ENCODE results near the gene PRPF38A.

PRPF38A gene

GRCh38 chr1:52400131-52400530 is 4.3 kb upstream of the PRPF38A start:
- Histone ChIP-seq H3K27ac (ENCODE audit: insufficient read depth, low read depth, low read length, poor library complexity, severe bottlenecking) (no peak overlapping the region), H3K9me3 (ENCODE audit: control insufficient read depth, low read length) (no peaks in the 10 kb centered on the region), H3K4me1 (ENCODE audit: control insufficient read depth, insufficient read depth, low read length) (peaks cover 3% of the 10 kb centered on the region), H3K4me3 (ENCODE audit: insufficient read depth, low read depth, low read length) (no peak overlapping the region), H3K27me3 (ENCODE audit: control insufficient read depth, insufficient read depth, low read length, poor library complexity, severe bottlenecking) (no peaks in the 10 kb centered on the region), H3K36me3 (ENCODE audit: control insufficient read depth, insufficient read depth, low read length) (peaks cover 35% of the 10 kb centered on the region)
- WGBS, 2 experiments = 88 to 97% methylated on average over 5 to 6 of the region's 6 CpGs

GRCh38 chr1:52402860-52403240 is 1.6 kb upstream of the PRPF38A start:
- no peaks in the 10 kb centered on the region for H3K27me3 ChIP-seq (ENCODE audit: control insufficient read depth, insufficient read depth, low read length, poor library complexity, severe bottlenecking)
- WGBS, 2 experiments = 78 to 100% methylated on average over 2 of the region's 3 CpGs
- H3K4me3 ChIP-seq (ENCODE audit: insufficient read depth, low read depth, low read length) = peak overlapping the region; percentile 97
- peaks cover 3% of the 10 kb centered on the region for H3K4me1 ChIP-seq (ENCODE audit: control insufficient read depth, insufficient read depth, low read length)
- H3K27ac ChIP-seq (ENCODE audit: insufficient read depth, low read depth, low read length, poor library complexity, severe bottlenecking) = no peak overlapping the region
- H3K9me3 ChIP-seq (ENCODE audit: control insufficient read depth, low read length) = no peaks in the 10 kb centered on the region
- peaks cover 22% of the 10 kb centered on the region for H3K36me3 ChIP-seq (ENCODE audit: control insufficient read depth, insufficient read depth, low read length)

GRCh38 chr1:52403566-52404115 is 761 bp upstream of the PRPF38A start:
- Histone ChIP-seq H3K27ac (ENCODE audit: insufficient read depth, low read depth, low read length, poor library complexity, severe bottlenecking) (peak overlapping the region; percentile 91), H3K27me3 (ENCODE audit: control insufficient read depth, insufficient read depth, low read length, poor library complexity, severe bottlenecking) (no peaks in the 10 kb centered on the region)
- 1 to 2% methylated on average over 16 of the region's 16 CpGs for WGBS, 2 experiments

GRCh38 chr1:52404975-52405338 is 555 bp downstream of the PRPF38A start:
- 5 to 6% methylated on average over 8 of the region's 8 CpGs for WGBS, 2 experiments
- Histone ChIP-seq H3K9me3 (ENCODE audit: control insufficient read depth, low read length) (no peaks in the 10 kb centered on the region), H3K36me3 (ENCODE audit: control insufficient read depth, insufficient read depth, low read length) (peaks cover 33% of the 10 kb centered on the region), H3K27ac (ENCODE audit: insufficient read depth, low read depth, low read length, poor library complexity, severe bottlenecking) (peak overlapping the region; percentile 91), H3K4me3 (ENCODE audit: insufficient read depth, low read depth, low read length) (peak overlapping the region; percentile 97), H3K27me3 (ENCODE audit: control insufficient read depth, insufficient read depth, low read length, poor library complexity, severe bottlenecking) (no peaks in the 10 kb centered on the region), H3K4me1 (ENCODE audit: control insufficient read depth, insufficient read depth, low read length) (peaks cover 3% of the 10 kb centered on the region)

More at GRCh38 chr1:52403566-52404115, 761 bp upstream of the PRPF38A start:
- Histone ChIP-seq H3K36me3 (ENCODE audit: control insufficient read depth, insufficient read depth, low read length) (peaks cover 28% of the 10 kb centered on the region), H3K9me3 (ENCODE audit: control insufficient read depth, low read length) (no peaks in the 10 kb centered on the region), H3K4me1 (ENCODE audit: control insufficient read depth, insufficient read depth, low read length) (peaks cover 3% of the 10 kb centered on the region), H3K4me3 (ENCODE audit: insufficient read depth, low read depth, low read length) (peak overlapping the region; percentile 97)

GRCh38 chr1:52413410-52413989 is 9.1 kb downstream of the PRPF38A start:
- H3K36me3 ChIP-seq (ENCODE audit: control insufficient read depth, insufficient read depth, low read length) = peaks cover 73% of the 10 kb centered on the region
- no peak overlapping the region for H3K27ac ChIP-seq (ENCODE audit: insufficient read depth, low read depth, low read length, poor library complexity, severe bottlenecking)
- no peak overlapping the region for H3K4me3 ChIP-seq (ENCODE audit: insufficient read depth, low read depth, low read length)
- H3K4me1 ChIP-seq (ENCODE audit: control insufficient read depth, insufficient read depth, low read length) = no peaks in the 10 kb centered on the region
- no peaks in the 10 kb centered on the region for H3K9me3 ChIP-seq (ENCODE audit: control insufficient read depth, low read length)
- no peaks in the 10 kb centered on the region for H3K27me3 ChIP-seq (ENCODE audit: control insufficient read depth, insufficient read depth, low read length, poor library complexity, severe bottlenecking)
- 96 to 97% methylated on average over 10 of the region's 10 CpGs for WGBS, 2 experiments

- H3K36me3 ChIP-seq (ENCODE audit: control insufficient read depth, insufficient read depth, low read length) = peaks cover 67% of the 10 kb centered on the region
- H3K9me3 ChIP-seq (ENCODE audit: control insufficient read depth, low read length) = no peaks in the 10 kb centered on the region
- no peaks in the 10 kb centered on the region for H3K4me1 ChIP-seq (ENCODE audit: control insufficient read depth, insufficient read depth, low read length)
Observed at GRCh38 chr1:52414942-52415341, 10.5 kb downstream of the PRPF38A start.

GRCh38 chr1:52416811-52417210 is 12.4 kb downstream of the PRPF38A start:
- Histone ChIP-seq H3K27me3 (ENCODE audit: control insufficient read depth, insufficient read depth, low read length, poor library complexity, severe bottlenecking) (no peaks in the 10 kb centered on the region), H3K27ac (ENCODE audit: insufficient read depth, low read depth, low read length, poor library complexity, severe bottlenecking) (no peak overlapping the region), H3K4me3 (ENCODE audit: insufficient read depth, low read depth, low read length) (no peak overlapping the region), H3K4me1 (ENCODE audit: control insufficient read depth, insufficient read depth, low read length) (no peaks in the 10 kb centered on the region), H3K36me3 (ENCODE audit: control insufficient read depth, insufficient read depth, low read length) (peaks cover 64% of the 10 kb centered on the region), H3K9me3 (ENCODE audit: control insufficient read depth, low read length) (no peaks in the 10 kb centered on the region)
- WGBS, 2 experiments = 94 to 98% methylated on average over 2 of the region's 2 CpGs

More at GRCh38 chr1:52414942-52415341, 10.5 kb downstream of the PRPF38A start:
- no peak overlapping the region for H3K4me3 ChIP-seq (ENCODE audit: insufficient read depth, low read depth, low read length)
- H3K27me3 ChIP-seq (ENCODE audit: control insufficient read depth, insufficient read depth, low read length, poor library complexity, severe bottlenecking) = no peaks in the 10 kb centered on the region
- no peak overlapping the region for H3K27ac ChIP-seq (ENCODE audit: insufficient read depth, low read depth, low read length, poor library complexity, severe bottlenecking)

- Histone ChIP-seq H3K9me3 (ENCODE audit: control insufficient read depth, low read length) (no peaks in the 10 kb centered on the region), H3K4me3 (ENCODE audit: insufficient read depth, low read depth, low read length) (no peak overlapping the region), H3K27ac (ENCODE audit: insufficient read depth, low read depth, low read length, poor library complexity, severe bottlenecking) (no peak overlapping the region), H3K27me3 (ENCODE audit: control insufficient read depth, insufficient read depth, low read length, poor library complexity, severe bottlenecking) (no peaks in the 10 kb centered on the region), H3K36me3 (ENCODE audit: control insufficient read depth, insufficient read depth, low read length) (peaks cover 41% of the 10 kb centered on the region), H3K4me1 (ENCODE audit: control insufficient read depth, insufficient read depth, low read length) (no peaks in the 10 kb centered on the region)
- WGBS, 2 experiments = 100% methylated on average over 1 of the region's 1 CpG
Observed at GRCh38 chr1:52420713-52421112, 16.3 kb downstream of the PRPF38A start.

GRCh38 chr1:52423055-52423454 is 18.7 kb downstream of the PRPF38A start:
- Histone ChIP-seq H3K4me3 (ENCODE audit: insufficient read depth, low read depth, low read length) (no peak overlapping the region), H3K9me3 (ENCODE audit: control insufficient read depth, low read length) (no peaks in the 10 kb centered on the region), H3K27me3 (ENCODE audit: control insufficient read depth, insufficient read depth, low read length, poor library complexity, severe bottlenecking) (no peaks in the 10 kb centered on the region), H3K27ac (ENCODE audit: insufficient read depth, low read depth, low read length, poor library complexity, severe bottlenecking) (no peak overlapping the region), H3K36me3 (ENCODE audit: control insufficient read depth, insufficient read depth, low read length) (peaks cover 25% of the 10 kb centered on the region), H3K4me1 (ENCODE audit: control insufficient read depth, insufficient read depth, low read length) (no peaks in the 10 kb centered on the region)
- WGBS, 2 experiments = 100% methylated on average over 2 of the region's 2 CpGs; no CpG with 5 or more reads in 1 of the 2 experiments

GRCh38 chr1:52423771-52424170 is 19.4 kb downstream of the PRPF38A start:
- Histone ChIP-seq H3K4me1 (ENCODE audit: control insufficient read depth, insufficient read depth, low read length) (no peaks in the 10 kb centered on the region), H3K27me3 (ENCODE audit: control insufficient read depth, insufficient read depth, low read length, poor library complexity, severe bottlenecking) (no peaks in the 10 kb centered on the region), H3K4me3 (ENCODE audit: insufficient read depth, low read depth, low read length) (no peak overlapping the region), H3K9me3 (ENCODE audit: control insufficient read depth, low read length) (no peaks in the 10 kb centered on the region), H3K36me3 (ENCODE audit: control insufficient read depth, insufficient read depth, low read length) (peaks cover 22% of the 10 kb centered on the region), H3K27ac (ENCODE audit: insufficient read depth, low read depth, low read length, poor library complexity, severe bottlenecking) (no peak overlapping the region)
- 90 to 93% methylated on average over 9 of the region's 9 CpGs for WGBS, 2 experiments

Measured in ectodermal cell (in vitro differentiated cells).